Dendritic cell treated with granulocyte-macrophage colony-stimulating factor and Interleukin-4, amounts not matched to agents 40 ng/mL and 50 ng/mL, for 4 days (primary cell): Measurements from ENCODE around the gene KRT26.

Experiments used
- H3K27ac Mint-ChIP-seq: one replicate; pipeline ENCODE4 v1.8.0; 2022; ENCODE audit warnings: mild to moderate bottlenecking, mixed read lengths
- H3K27me3 Mint-ChIP-seq: one replicate; pipeline ENCODE4 v1.8.0; 2022; ENCODE audit warnings: mild to moderate bottlenecking, mixed read lengths
- H3K36me3 Mint-ChIP-seq: one replicate; pipeline ENCODE4 v1.8.0; 2022; ENCODE audit warnings: low read depth, mixed read lengths
- H3K4me1 Mint-ChIP-seq: one replicate; pipeline ENCODE4 v1.8.0; 2022; ENCODE audit warnings: low read depth, mixed read lengths
- H3K4me3 Mint-ChIP-seq: one replicate; pipeline ENCODE4 v1.8.0; 2022; ENCODE audit warnings: mild to moderate bottlenecking, moderate library complexity, mixed read lengths
- H3K9me3 Mint-ChIP-seq: one replicate; pipeline ENCODE4 v1.8.0; 2022; ENCODE audit warnings: mixed read lengths
- intact Hi-C: fragments of 100-400 bp; cut with micrococcal nuclease; formaldehyde crosslinking; loops from one replicate; pipeline ENCODE4 v1.15.0; 2022

Gene KRT26

GRCh38 chr17:40809721-40810421, 37.9 kb upstream of the KRT26 start:
- no peak overlapping the region for H3K4me3 Mint-ChIP-seq

DNA sequence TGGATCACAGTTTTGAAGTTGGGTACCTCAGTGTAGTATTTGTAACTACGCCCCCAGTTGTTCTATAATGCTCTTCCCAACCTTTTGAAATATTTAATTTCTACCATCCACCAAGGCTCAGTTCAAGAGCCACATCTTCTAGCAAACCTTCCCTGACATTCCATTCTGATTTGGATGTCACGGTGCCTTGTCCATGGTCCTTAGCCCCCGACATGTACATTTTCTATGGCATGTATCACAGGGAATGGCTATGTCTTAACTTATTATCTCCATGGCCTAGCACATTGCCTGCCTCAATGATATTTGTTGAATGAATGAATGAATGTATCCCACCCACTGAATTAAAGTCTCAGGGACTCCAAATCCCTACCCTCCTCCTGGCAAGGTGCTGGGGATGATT, 34.1 kb upstream of the KRT26 start:
- H3K9me3 Mint-ChIP-seq, result no peaks in the 10 kb centered on the region
- intact Hi-C loops, result loop anchor here (10.0 kb wide), 1 partner anchor 519 kb away; no protein-coding TSS in a partner anchor
- H3K27me3 Mint-ChIP-seq, result peaks cover 50% of the 10 kb centered on the region
- no peaks in the 10 kb centered on the region for H3K4me1 Mint-ChIP-seq
- no peaks in the 10 kb centered on the region for H3K36me3 Mint-ChIP-seq
- H3K27ac Mint-ChIP-seq, result no peak overlapping the region
- no peak overlapping the region for H3K4me3 Mint-ChIP-seq

More at GRCh38 chr17:40809721-40810421, 37.9 kb upstream of the KRT26 start:
- Mint-ChIP-seq H3K27me3 (peaks cover 71% of the 10 kb centered on the region), H3K4me1 (no peaks in the 10 kb centered on the region), H3K9me3 (peaks cover 6% of the 10 kb centered on the region), H3K36me3 (no peaks in the 10 kb centered on the region), H3K27ac (no peak overlapping the region)
- intact Hi-C loops, result loop anchor here (10.0 kb wide), 1 partner anchor 515 kb away; no protein-coding TSS in a partner anchor

DNA sequence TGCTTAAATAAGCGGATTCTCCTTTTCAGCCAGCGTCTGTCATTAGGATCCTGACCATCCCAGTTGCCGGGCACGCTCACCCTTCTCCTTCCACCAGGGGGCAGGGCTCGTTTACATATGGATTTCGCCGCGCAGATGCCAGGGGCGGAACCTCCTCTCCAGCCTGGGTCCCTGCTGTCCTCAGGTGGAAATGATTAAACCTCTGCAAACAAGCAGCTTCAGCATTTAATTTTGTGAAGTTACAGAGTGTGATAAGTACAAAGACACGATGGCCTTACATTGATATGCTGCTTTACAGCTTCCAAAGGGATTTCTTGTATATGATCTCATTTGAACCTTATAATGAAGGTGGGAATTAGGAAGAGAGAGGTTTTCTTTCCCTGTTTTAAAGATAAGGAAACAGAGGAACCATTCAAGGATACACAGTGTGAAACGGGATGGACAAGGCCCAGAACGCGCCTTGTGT, 31.6 kb upstream of the KRT26 start:
- Mint-ChIP-seq H3K4me1 (no peaks in the 10 kb centered on the region), H3K4me3 (no peak overlapping the region), H3K27me3 (peaks cover 42% of the 10 kb centered on the region), H3K27ac (no peak overlapping the region), H3K9me3 (no peaks in the 10 kb centered on the region), H3K36me3 (no peaks in the 10 kb centered on the region)
- intact Hi-C loops, result loop anchor here (2.0 to 10.0 kb wide), 3 partner anchors 521 to 859 kb away; no protein-coding TSS in a partner anchor

GRCh38 chr17:40801157-40801556, 29.2 kb upstream of the KRT26 start:
- intact Hi-C loops, result loop anchor here (5.0 to 10.0 kb wide), 2 partner anchors 524 to 746 kb away; no protein-coding TSS in a partner anchor
- H3K27ac Mint-ChIP-seq, result no peak overlapping the region
- peaks cover 33% of the 10 kb centered on the region for H3K27me3 Mint-ChIP-seq
- no peaks in the 10 kb centered on the region for H3K36me3 Mint-ChIP-seq
- H3K9me3 Mint-ChIP-seq, result no peaks in the 10 kb centered on the region
- no peaks in the 10 kb centered on the region for H3K4me1 Mint-ChIP-seq
- H3K4me3 Mint-ChIP-seq, result no peak overlapping the region

GRCh38 chr17:40800381-40800780, 28.4 kb upstream of the KRT26 start:
- Mint-ChIP-seq H3K27me3 (peaks cover 33% of the 10 kb centered on the region), H3K36me3 (no peaks in the 10 kb centered on the region), H3K4me1 (no peaks in the 10 kb centered on the region), H3K9me3 (no peaks in the 10 kb centered on the region), H3K4me3 (no peak overlapping the region), H3K27ac (no peak overlapping the region)
- intact Hi-C loops, result loop anchor here (5.0 to 10.0 kb wide), 2 partner anchors 524 to 747 kb away; no protein-coding TSS in a partner anchor

GRCh38 chr17:40799859-40800258, 27.9 kb upstream of the KRT26 start, which contains the start of gene KRT28:
TSS of gene KRT28 (minus strand) at chr17:40799959. CDS start at chr17:40799893, 66 bp downstream.
- no peak within 1 kb of the TSS for H3K27ac Mint-ChIP-seq

DNA sequence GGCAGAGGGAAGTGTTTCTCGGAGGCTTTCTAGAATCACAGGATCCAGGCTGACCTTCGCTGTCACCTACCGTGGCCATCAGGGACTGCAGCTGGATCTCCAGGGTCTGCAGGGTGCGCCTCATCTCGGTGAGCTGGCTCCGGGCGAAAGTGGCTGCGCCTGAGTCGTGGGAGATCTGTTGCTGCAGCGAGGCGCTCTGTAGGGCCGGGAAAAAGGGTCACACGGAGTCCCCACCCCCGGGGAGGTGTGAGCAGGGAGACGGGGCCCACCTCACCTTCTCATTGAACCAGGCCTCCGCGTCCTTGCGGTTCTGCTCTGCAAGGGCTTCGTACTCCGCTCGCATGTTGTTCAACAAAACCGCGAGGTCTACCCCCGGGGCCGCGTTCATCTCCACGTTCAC, 24.8 kb upstream of the KRT26 start:
- H3K4me1 Mint-ChIP-seq, result no peaks in the 10 kb centered on the region
- no peaks in the 10 kb centered on the region for H3K36me3 Mint-ChIP-seq
- no peak overlapping the region for H3K4me3 Mint-ChIP-seq
- H3K27ac Mint-ChIP-seq, result no peak overlapping the region
- H3K9me3 Mint-ChIP-seq, result no peaks in the 10 kb centered on the region
- intact Hi-C loops, result loop anchor here (10.0 kb wide), 1 partner anchor 172 kb away; no protein-coding TSS in a partner anchor
- peaks cover 34% of the 10 kb centered on the region for H3K27me3 Mint-ChIP-seq

More at GRCh38 chr17:40799859-40800258, 27.9 kb upstream of the KRT26 start, which contains the start of gene KRT28:
- H3K9me3 Mint-ChIP-seq, result no peaks in the 10 kb centered on the region
- H3K4me3 Mint-ChIP-seq, result no peak within 1 kb of the TSS
- peaks cover 27% of the 10 kb centered on the region for H3K27me3 Mint-ChIP-seq
- H3K36me3 Mint-ChIP-seq, result no peaks in the 10 kb centered on the region
- intact Hi-C loops, result loop anchor here (5.0 to 10.0 kb wide), 3 partner anchors 175 to 747 kb away; no protein-coding TSS in a partner anchor
- no peaks in the 10 kb centered on the region for H3K4me1 Mint-ChIP-seq

DNA sequence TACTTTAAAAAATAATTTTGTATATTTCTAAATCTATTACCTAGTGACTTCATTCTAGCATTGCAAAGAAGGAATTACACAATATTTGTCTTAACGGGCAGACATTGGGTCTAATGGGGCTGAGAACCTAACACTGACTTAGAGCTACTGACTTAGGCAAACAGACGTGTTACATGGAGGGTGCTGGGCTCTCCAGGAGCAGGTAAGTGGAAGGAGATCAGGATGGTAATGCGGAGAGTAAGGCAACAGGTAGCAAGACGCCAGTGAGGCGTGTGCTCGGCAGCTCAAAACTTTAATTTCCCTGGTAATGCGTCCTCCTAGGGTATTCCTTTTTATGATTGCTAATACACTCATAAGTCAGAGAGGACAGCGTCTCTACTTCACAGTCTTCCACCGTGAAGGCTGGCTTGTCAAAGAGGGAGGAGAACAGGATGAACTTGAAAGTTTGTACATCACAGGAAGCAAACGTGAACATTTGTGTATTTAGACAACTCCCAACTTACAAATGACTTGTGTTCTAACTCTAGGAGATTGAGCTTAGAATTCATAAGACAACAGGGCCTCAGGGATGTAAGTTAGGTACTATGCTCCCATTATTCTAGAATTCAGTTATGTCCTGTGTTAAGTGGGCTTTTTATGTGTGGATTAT, 23.1 kb upstream of the KRT26 start:
- Mint-ChIP-seq H3K9me3 (no peaks in the 10 kb centered on the region), H3K36me3 (no peaks in the 10 kb centered on the region), H3K27ac (no peak overlapping the region), H3K4me3 (no peak overlapping the region), H3K27me3 (peaks cover 39% of the 10 kb centered on the region), H3K4me1 (no peaks in the 10 kb centered on the region)
- intact Hi-C loops, result loop anchor here (10.0 kb wide), 1 partner anchor 170 kb away; no protein-coding TSS in a partner anchor

- Mint-ChIP-seq H3K36me3 (no peaks in the 10 kb centered on the region), H3K27me3 (peaks cover 41% of the 10 kb centered on the region), H3K4me1 (no peaks in the 10 kb centered on the region), H3K4me3 (no peak overlapping the region), H3K9me3 (no peaks in the 10 kb centered on the region), H3K27ac (no peak overlapping the region)
- intact Hi-C loops, result loop anchor here (10.0 kb wide), 1 partner anchor 170 kb away; no protein-coding TSS in a partner anchor
Measured at GRCh38 chr17:40794466-40794865, 22.5 kb upstream of the KRT26 start.

DNA sequence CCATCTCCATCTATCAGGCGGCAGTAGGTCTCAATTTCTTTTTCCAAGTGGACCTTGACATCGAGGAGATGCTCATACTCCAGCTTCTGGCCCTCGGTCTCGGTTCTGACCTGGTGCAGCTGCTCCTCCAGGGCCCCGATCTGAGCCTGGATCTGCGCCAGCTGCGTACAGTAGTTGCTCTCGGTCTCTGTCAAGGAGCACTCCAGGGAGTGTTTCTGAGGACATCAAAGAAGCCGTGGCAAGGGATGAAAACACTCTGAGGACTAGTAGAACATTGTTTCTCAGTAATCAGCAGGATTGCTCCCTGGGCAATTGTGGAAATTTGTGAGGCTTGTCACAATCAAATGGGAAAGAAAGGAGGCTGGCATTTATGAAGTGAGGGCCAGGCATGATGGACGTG, 21.8 kb upstream of the KRT26 start:
- H3K9me3 Mint-ChIP-seq, result no peaks in the 10 kb centered on the region
- intact Hi-C loops, result loop anchor here (10.0 kb wide), 1 partner anchor 169 kb away; no protein-coding TSS in a partner anchor
- H3K36me3 Mint-ChIP-seq, result no peaks in the 10 kb centered on the region
- H3K27me3 Mint-ChIP-seq, result peaks cover 40% of the 10 kb centered on the region
- no peak overlapping the region for H3K4me3 Mint-ChIP-seq
- no peaks in the 10 kb centered on the region for H3K4me1 Mint-ChIP-seq
- no peak overlapping the region for H3K27ac Mint-ChIP-seq

DNA sequence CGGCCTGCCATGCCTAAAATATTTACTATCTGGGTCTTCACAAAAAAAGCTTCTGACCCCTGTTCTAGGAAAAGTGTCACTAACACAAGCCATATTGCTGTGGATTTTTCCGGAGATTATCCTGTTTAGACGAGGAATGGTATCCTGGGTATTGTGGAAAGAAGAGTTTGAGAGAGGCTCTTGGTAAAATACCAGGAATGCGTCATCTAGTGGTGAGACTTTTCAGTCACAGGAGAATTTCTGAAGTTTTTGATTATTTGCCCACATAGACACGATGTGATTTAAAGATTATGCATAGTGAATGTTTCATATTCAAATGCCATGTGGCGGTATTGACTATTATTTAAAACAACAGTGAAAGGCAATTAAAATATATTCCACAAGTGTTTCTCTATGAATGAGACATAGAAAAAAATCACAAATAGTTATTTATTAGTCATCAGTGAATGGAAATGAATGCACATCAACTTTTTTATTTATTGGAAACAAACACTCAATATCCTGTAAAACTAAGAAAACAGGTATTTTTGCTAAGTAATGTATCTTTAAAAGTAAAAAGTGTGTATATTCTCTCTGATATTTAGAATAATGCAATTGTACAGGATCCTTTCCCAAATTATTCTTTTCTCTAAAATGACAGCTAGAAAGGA, 19.9 kb upstream of the KRT26 start:
- intact Hi-C loops, result loop anchor here (10.0 kb wide), 1 partner anchor 167 kb away; no protein-coding TSS in a partner anchor
- no peaks in the 10 kb centered on the region for H3K9me3 Mint-ChIP-seq
- no peaks in the 10 kb centered on the region for H3K4me1 Mint-ChIP-seq
- no peak overlapping the region for H3K4me3 Mint-ChIP-seq
- H3K27ac Mint-ChIP-seq, result no peak overlapping the region
- H3K36me3 Mint-ChIP-seq, result no peaks in the 10 kb centered on the region
- peaks cover 43% of the 10 kb centered on the region for H3K27me3 Mint-ChIP-seq

DNA sequence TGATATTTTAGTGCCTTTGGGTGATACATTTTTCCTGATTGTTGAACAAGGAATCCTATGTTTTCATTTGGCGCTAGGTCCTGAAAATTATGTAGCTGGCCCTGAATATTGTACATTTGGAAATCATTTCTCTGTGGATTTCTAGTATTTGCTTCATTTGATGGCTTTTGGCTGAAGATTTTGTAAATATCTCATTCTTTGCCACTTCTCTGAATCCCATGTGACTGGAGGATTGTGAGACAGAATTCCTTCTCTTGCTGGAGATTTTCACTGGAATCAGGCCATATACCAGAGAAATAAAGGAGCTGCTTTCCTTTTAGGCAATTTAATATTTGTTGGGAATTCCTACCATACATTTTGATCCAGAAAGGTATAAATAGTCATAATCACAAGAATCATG, 19.1 kb upstream of the KRT26 start:
- Mint-ChIP-seq H3K4me3 (no peak overlapping the region), H3K27ac (no peak overlapping the region), H3K9me3 (no peaks in the 10 kb centered on the region), H3K36me3 (no peaks in the 10 kb centered on the region), H3K27me3 (peaks cover 36% of the 10 kb centered on the region), H3K4me1 (no peaks in the 10 kb centered on the region)
- intact Hi-C loops, result loop anchor here (10.0 kb wide), 1 partner anchor 166 kb away; no protein-coding TSS in a partner anchor

- intact Hi-C loops, result no loop called here
- Mint-ChIP-seq H3K4me3 (no peak within 1 kb of the TSS), H3K27me3 (peaks cover 52% of the 10 kb centered on the region), H3K9me3 (no peaks in the 10 kb centered on the region), H3K36me3 (no peaks in the 10 kb centered on the region), H3K27ac (no peak within 1 kb of the TSS), H3K4me1 (no peaks in the 10 kb centered on the region)
Measured at GRCh38 chr17:40782450-40782849, 10.4 kb upstream of the KRT26 start, which contains the start of gene KRT27. TSS of gene KRT27 (minus strand) at chr17:40782550. CDS start at chr17:40782493, 57 bp downstream.
